Measurements from ENCODE around the gene APIP. TPM values are rescaled to one million over a fixed set of nuclear protein-coding genes. Genes with fewer than 3 reads are reported as not detected.

APIP gene
- polyA plus RNA-seq, 1 donor (not counting 4 experiments of a cell fraction or from before 2014, with no cell fraction given), result 10.9 TPM

DNA sequence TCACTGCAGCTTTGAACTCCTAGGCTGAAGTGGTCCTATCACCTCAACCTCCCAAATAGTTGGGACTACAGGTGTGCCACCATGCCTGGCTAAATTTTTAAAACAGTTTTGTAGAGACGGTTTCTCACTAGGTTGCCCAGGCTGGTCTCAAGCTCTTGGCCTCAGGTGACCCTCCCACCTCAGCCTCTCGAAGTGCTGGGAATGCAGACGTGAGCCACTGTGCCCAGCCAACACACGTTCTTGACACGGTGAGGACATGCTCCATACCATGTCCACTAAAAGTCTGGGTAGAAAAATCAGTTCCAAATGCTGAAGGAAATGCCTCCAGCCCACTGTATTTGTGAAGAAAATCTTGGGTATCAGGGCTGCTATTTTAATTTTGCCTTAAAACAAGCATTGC is 47.2 kb upstream of the APIP start:
- Histone ChIP-seq H3K79me2 (ENCODE audit: control insufficient read depth, insufficient read depth, low read length) (no peaks in the 10 kb centered on the region), H2AFZ (ENCODE audit: control insufficient read depth, low read length) (no peak overlapping the region), H3K27me3 (ENCODE audit: control insufficient read depth, extremely low read depth, insufficient read depth, low read length) (no peaks in the 10 kb centered on the region), H3K4me3 (ENCODE audit: control insufficient read depth in 2 of 3, extremely low read depth in 1 of 3, insufficient read depth in 2 of 3, low read depth in 1 of 3, low read length in 3 of 3) (no peak overlapping the region), H3K27ac (ENCODE audit: control insufficient read depth, insufficient read depth, low read length) (no peak overlapping the region), H3K36me3 (ENCODE audit: control insufficient read depth in 2 of 2, extremely low read depth in 1 of 2, insufficient read depth in 2 of 2, low read length in 2 of 2) (peaks cover 0 to 1% of the 10 kb centered on the region in 2 experiments), H3K9me1 (ENCODE audit: control insufficient read depth, extremely low read depth, insufficient read depth, low read length) (no peaks in the 10 kb centered on the region), H3K9ac (ENCODE audit: control insufficient read depth, extremely low read depth, insufficient read depth, low read length) (no peak overlapping the region), H4K20me1 (ENCODE audit: control insufficient read depth, extremely low read depth, insufficient read depth, low read length) (no peaks in the 10 kb centered on the region), H3K4me2 (ENCODE audit: control insufficient read depth, extremely low read depth, insufficient read depth, low read depth, low read length) (no peak overlapping the region), H3K4me1 (ENCODE audit: control insufficient read depth, extremely low read depth, insufficient read depth, low read length) (no peaks in the 10 kb centered on the region), H3K9me3 (ENCODE audit: control insufficient read depth, low read depth, low read length) (no peaks in the 10 kb centered on the region)
- TF ChIP-seq, protein P1, sequence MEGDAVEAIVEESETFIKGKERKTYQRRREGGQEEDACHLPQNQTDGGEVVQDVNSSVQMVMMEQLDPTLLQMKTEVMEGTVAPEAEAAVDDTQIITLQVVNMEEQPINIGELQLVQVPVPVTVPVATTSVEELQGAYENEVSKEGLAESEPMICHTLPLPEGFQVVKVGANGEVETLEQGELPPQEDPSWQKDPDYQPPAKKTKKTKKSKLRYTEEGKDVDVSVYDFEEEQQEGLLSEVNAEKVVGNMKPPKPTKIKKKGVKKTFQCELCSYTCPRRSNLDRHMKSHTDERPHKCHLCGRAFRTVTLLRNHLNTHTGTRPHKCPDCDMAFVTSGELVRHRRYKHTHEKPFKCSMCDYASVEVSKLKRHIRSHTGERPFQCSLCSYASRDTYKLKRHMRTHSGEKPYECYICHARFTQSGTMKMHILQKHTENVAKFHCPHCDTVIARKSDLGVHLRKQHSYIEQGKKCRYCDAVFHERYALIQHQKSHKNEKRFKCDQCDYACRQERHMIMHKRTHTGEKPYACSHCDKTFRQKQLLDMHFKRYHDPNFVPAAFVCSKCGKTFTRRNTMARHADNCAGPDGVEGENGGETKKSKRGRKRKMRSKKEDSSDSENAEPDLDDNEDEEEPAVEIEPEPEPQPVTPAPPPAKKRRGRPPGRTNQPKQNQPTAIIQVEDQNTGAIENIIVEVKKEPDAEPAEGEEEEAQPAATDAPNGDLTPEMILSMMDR (optimal IDR thresholded peaks at IDR 0.05 in 1 of 3, IDR thresholded peaks at IDR 0.05 in 1 of 3, conservative IDR thresholded peaks at IDR 0.05 in 1 of 3; ENCODE audit: extremely low read depth in 1 of 3, insufficient read depth in 2 of 3, low read length in 3 of 3), result no peak
- no peak for TF ChIP-seq EZH2 (IDR thresholded peaks at IDR 0.05; ENCODE audit: low read length)
- FAIRE-seq, result no peak
- dilution Hi-C loops (cut with MboI; ENCODE audit: extremely low pct_ligation_motif_present, low sequenced_read_pairs), result no loop called here
- DNase-seq (ENCODE audit: low read depth, low spot score), result no peak

DNA sequence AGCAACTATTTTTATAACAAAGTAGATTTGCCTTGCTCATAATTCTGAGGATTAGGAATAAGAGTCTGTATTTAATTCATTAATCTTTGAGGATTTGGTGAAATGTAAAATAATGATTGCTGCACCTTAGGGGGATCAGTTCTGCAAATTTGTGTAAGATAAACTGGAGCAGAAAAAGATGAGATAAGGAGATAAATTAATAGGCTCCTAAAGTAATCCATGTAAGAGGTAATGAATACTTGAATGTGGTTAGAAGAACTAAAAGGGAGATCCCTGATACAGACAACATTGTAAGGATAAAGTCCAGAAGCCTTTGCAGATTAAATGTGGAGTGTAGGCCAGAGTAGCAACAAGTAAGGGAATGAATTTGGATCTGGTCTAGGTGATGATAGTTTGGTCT is 45.9 kb upstream of the APIP start:
- H3K4me2 ChIP-seq (ENCODE audit: control insufficient read depth, extremely low read depth, insufficient read depth, low read depth, low read length), result no peak overlapping the region
- no peak overlapping the region for H3K27ac ChIP-seq (ENCODE audit: control insufficient read depth, insufficient read depth, low read length)
- no peak overlapping the region for H3K4me3 ChIP-seq (ENCODE audit: control insufficient read depth in 2 of 3, extremely low read depth in 1 of 3, insufficient read depth in 2 of 3, low read depth in 1 of 3, low read length in 3 of 3)
- H3K27me3 ChIP-seq (ENCODE audit: control insufficient read depth, extremely low read depth, insufficient read depth, low read length), result no peaks in the 10 kb centered on the region
- no peak overlapping the region for H2AFZ ChIP-seq (ENCODE audit: control insufficient read depth, low read length)
- H3K9me3 ChIP-seq (ENCODE audit: control insufficient read depth, low read depth, low read length), result no peaks in the 10 kb centered on the region
- peaks cover under 1 to 1% of the 10 kb centered on the region in 2 experiments for H3K36me3 ChIP-seq (ENCODE audit: control insufficient read depth in 2 of 2, extremely low read depth in 1 of 2, insufficient read depth in 2 of 2, low read length in 2 of 2)
- H4K20me1 ChIP-seq (ENCODE audit: control insufficient read depth, extremely low read depth, insufficient read depth, low read length), result no peaks in the 10 kb centered on the region
- H3K9me1 ChIP-seq (ENCODE audit: control insufficient read depth, extremely low read depth, insufficient read depth, low read length), result no peaks in the 10 kb centered on the region
- dilution Hi-C loops (cut with MboI; ENCODE audit: extremely low pct_ligation_motif_present, low sequenced_read_pairs), result no loop called here
- no peak for FAIRE-seq
- no peak for DNase-seq (ENCODE audit: low read depth, low spot score)
- no peak overlapping the region for H3K9ac ChIP-seq (ENCODE audit: control insufficient read depth, extremely low read depth, insufficient read depth, low read length)
- TF ChIP-seq, protein P1 (optimal IDR thresholded peaks at IDR 0.05 in 1 of 3, IDR thresholded peaks at IDR 0.05 in 1 of 3, conservative IDR thresholded peaks at IDR 0.05 in 1 of 3; ENCODE audit: extremely low read depth in 1 of 3, insufficient read depth in 2 of 3, low read length in 3 of 3), result no peak
- no peak for TF ChIP-seq EZH2 (IDR thresholded peaks at IDR 0.05; ENCODE audit: low read length)
- H3K79me2 ChIP-seq (ENCODE audit: control insufficient read depth, insufficient read depth, low read length), result no peaks in the 10 kb centered on the region
- H3K4me1 ChIP-seq (ENCODE audit: control insufficient read depth, extremely low read depth, insufficient read depth, low read length), result no peaks in the 10 kb centered on the region
